GM12873 (cell line): Measurements from ENCODE around the gene PBLD.

Experiments
- CTCF ChIP-seq: IDR thresholded peaks from 2 replicates; pipeline ENCODE4 v1.5.1; 2012; ENCODE audit warnings: low read depth, mild to moderate bottlenecking, moderate library complexity, low read length, control low read depth; ENCODE audit not compliant: insufficient read depth; ENCODE audit errors: missing control alignments

PBLD gene

GRCh38 chr10:68332259-68333057 lies at the start of gene PBLD:
Gene PBLD, minus strand, starts transcription at chr10:68332928. Its CDS starts 26,084 bp downstream, at chr10:68306844.
- peak; percentile 58 for TF ChIP-seq CTCF

GRCh38 chr10:68371604-68372003 lies 38.9 kb upstream of the PBLD start:
- TF ChIP-seq CTCF: no peak

GRCh38 chr10:68367121-68367520 lies 34.4 kb upstream of the PBLD start:
- no peak for TF ChIP-seq CTCF

- no peak for TF ChIP-seq CTCF
Measured at GRCh38 chr10:68366600-68366999, 33.9 kb upstream of the PBLD start.

GRCh38 chr10:68365611-68366010 lies 32.9 kb upstream of the PBLD start:
- no peak for TF ChIP-seq CTCF

GRCh38 chr10:68364101-68364886 lies 31.6 kb upstream of the PBLD start:
- TF ChIP-seq CTCF: no peak

GRCh38 chr10:68362590-68362989 lies 29.9 kb upstream of the PBLD start:
- TF ChIP-seq CTCF: no peak
